Kidney epithelial cell (primary cell): Measurements from ENCODE around the gene PCK2. TPM values are rescaled to one million over a fixed set of nuclear protein-coding genes. Genes with fewer than 3 reads are reported as not detected.
"Not testable (repeated sequence)": the region's sequence is repeated elsewhere in the genome, so short reads cannot be mapped to it uniquely, and the experiment has no call there.

Experiments
- DNase-seq: peaks from one replicate; pipeline ENCODE4 v3.0.0-alpha.2; 2010; ENCODE audit warnings: low read depth
- H3K27me3 ChIP-seq: 2 replicates; pipeline ENCODE4 v1.6.0; 2011; ENCODE audit warnings: low read length; ENCODE audit not compliant: control insufficient read depth, insufficient read depth
- H3K36me3 ChIP-seq: 2 replicates; pipeline ENCODE4 v1.5.1; 2011; ENCODE audit warnings: low read length; ENCODE audit not compliant: control insufficient read depth, insufficient read depth
- H3K4me3 ChIP-seq: 2 replicates; pipeline ENCODE4 v1.5.1; 2011; ENCODE audit warnings: low read depth, mild to moderate bottlenecking, control low read depth, low read length
- CTCF ChIP-seq: IDR thresholded peaks from 2 replicates; pipeline ENCODE4 v1.5.1; 2011; ENCODE audit warnings: mild to moderate bottlenecking, moderate library complexity, low read length, control low read depth, inconsistent platforms; ENCODE audit not compliant: insufficient read depth, poor library complexity, severe bottlenecking
- total RNA-seq: library from RNA; depleted of rRNA; stranded (reverse); fragments of >200 nt; gene quantifications from 2 replicates; pipeline ENCODE4 v1.2.3, GENCODE V29; 2015

PCK2 gene
- total RNA-seq, 1 donor from 2014 or later: 127 TPM

- no peak for TF ChIP-seq CTCF
- DNase-seq: no peak
- Histone ChIP-seq H3K36me3 (peaks cover 4% of the 10 kb centered on the region), H3K27me3 (no peaks in the 10 kb centered on the region), H3K4me3 (no peak overlapping the region)
These were observed 5.1 kb downstream of the PCK2 start for GRCh38 chr14:24098927-24099813.

- no peak for DNase-seq
- peaks cover 4% of the 10 kb centered on the region for H3K36me3 ChIP-seq
- no peak overlapping the region for H3K4me3 ChIP-seq
- TF ChIP-seq CTCF: no peak
- H3K27me3 ChIP-seq: no peaks in the 10 kb centered on the region
These were observed 6.3 kb downstream of the PCK2 start for GRCh38 chr14:24100197-24100981.

DNA sequence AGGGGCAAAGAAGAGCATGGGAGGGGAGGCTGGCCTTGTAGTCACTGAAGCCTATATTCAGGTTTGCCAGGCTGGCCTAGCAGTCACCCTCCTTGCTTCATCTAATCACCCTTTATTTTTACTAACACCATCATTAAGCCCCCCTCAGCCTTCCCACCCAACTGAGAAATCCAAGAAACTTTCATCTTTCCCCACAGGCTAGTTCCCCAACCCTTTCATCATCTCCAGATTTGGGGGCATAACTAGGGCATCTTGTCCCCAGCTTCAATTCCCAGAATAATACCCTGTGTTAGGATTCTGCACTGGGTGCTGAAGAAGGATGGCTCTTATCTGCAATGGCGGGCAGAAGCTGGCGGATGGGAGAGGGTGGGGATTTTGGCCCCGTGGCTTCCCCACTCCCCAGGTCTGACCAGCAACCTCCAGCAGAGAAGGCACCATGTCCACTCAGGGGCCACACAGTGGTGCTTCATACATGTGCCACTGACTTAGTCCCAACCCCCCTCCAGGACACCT is 6.9 kb downstream of the PCK2 start:
- no peak for DNase-seq
- TF ChIP-seq CTCF: no peak
- H3K36me3 ChIP-seq: peaks cover 4% of the 10 kb centered on the region
- H3K4me3 ChIP-seq: no peak overlapping the region
- H3K27me3 ChIP-seq: no peaks in the 10 kb centered on the region

DNA sequence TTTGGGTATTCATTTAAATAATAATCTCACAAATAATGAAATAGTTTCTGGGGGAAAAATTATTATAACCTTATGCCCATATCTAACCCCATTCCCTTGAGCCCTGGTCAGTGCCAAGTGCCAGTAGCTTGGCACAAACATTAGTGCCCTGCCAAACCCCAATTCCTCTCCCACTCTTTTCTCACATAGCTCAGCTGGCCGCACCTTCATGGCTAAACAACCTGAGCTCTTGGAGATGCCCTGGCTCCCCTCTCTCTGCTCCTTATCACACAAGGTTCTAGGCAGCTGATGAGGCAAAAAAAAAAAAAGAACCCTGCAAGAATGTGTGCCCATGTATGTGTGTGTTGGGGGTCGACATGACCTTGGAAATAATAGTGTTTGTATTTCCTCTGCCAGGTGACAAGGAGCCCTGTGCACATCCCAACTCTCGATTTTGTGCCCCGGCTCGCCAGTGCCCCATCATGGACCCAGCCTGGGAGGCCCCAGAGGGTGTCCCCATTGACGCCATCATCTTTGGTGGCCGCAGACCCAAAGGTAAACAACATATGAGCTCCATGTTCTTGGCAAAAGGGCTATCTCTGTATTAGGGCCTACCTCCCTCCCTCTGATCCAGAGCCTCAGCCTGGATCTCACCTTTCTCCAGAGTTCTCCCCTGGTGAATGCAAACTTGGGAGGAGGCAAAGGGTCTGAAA is 8.4 kb downstream of the PCK2 start:
- H3K4me3 ChIP-seq: no peak overlapping the region
- peaks cover 4% of the 10 kb centered on the region for H3K36me3 ChIP-seq
- TF ChIP-seq CTCF: no peak
- H3K27me3 ChIP-seq: no peaks in the 10 kb centered on the region
- no peak for DNase-seq

DNA sequence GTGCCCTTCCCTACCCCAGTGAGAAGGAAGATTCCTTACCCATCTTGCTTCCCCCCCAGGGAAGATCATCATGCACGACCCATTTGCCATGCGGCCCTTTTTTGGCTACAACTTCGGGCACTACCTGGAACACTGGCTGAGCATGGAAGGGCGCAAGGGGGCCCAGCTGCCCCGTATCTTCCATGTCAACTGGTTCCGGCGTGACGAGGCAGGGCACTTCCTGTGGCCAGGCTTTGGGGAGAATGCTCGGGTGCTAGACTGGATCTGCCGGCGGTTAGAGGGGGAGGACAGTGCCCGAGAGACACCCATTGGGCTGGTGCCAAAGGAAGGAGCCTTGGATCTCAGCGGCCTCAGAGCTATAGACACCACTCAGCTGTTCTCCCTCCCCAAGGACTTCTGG is 9.3 kb downstream of the PCK2 start:
- Histone ChIP-seq H3K36me3 (peaks cover 4% of the 10 kb centered on the region), H3K4me3 (no peak overlapping the region), H3K27me3 (no peaks in the 10 kb centered on the region)
- no peak for DNase-seq
- no peak for TF ChIP-seq CTCF

- not testable (repeated sequence) for H3K4me3 ChIP-seq, DNase-seq, H3K27me3 ChIP-seq, H3K36me3 ChIP-seq
These were observed 11.6 kb downstream of the PCK2 start for GRCh38 chr14:24105609-24106239.
